Memory B cell (primary cell): ENCODE data around the gene BICC1.

Source experiments
- ATAC-seq: fragments of 150-1000 bp; cut with Tn5 transposase; 2 replicates; pipeline ENCODE4 v1.10.0; 2021; ENCODE audit warnings: low read depth, mild to moderate bottlenecking, moderate library complexity
- DNase-seq, 2 donors: peaks; one replicate each; pipeline ENCODE4 v3.0.0; 2022; ENCODE audit warnings: low spot score in 2 of 2
- H3K27ac Mint-ChIP-seq: one replicate; pipeline ENCODE4 v1.8.0; 2022; ENCODE audit warnings: mild to moderate bottlenecking, moderate library complexity, mixed read lengths
- H3K27me3 Mint-ChIP-seq: one replicate; pipeline ENCODE4 v1.8.0; 2022; ENCODE audit warnings: mixed read lengths
- H3K36me3 Mint-ChIP-seq: one replicate; pipeline ENCODE4 v1.8.0; 2022; ENCODE audit warnings: mild to moderate bottlenecking, mixed read lengths
- H3K4me1 Mint-ChIP-seq: one replicate; pipeline ENCODE4 v1.8.0; 2022; ENCODE audit warnings: mixed read lengths
- H3K4me3 Mint-ChIP-seq: one replicate; pipeline ENCODE4 v1.8.0; 2022; ENCODE audit warnings: mild to moderate bottlenecking, moderate library complexity, mixed read lengths
- H3K9me3 Mint-ChIP-seq: one replicate; pipeline ENCODE4 v1.8.0; 2022; ENCODE audit warnings: mixed read lengths

BICC1 gene, protein sequence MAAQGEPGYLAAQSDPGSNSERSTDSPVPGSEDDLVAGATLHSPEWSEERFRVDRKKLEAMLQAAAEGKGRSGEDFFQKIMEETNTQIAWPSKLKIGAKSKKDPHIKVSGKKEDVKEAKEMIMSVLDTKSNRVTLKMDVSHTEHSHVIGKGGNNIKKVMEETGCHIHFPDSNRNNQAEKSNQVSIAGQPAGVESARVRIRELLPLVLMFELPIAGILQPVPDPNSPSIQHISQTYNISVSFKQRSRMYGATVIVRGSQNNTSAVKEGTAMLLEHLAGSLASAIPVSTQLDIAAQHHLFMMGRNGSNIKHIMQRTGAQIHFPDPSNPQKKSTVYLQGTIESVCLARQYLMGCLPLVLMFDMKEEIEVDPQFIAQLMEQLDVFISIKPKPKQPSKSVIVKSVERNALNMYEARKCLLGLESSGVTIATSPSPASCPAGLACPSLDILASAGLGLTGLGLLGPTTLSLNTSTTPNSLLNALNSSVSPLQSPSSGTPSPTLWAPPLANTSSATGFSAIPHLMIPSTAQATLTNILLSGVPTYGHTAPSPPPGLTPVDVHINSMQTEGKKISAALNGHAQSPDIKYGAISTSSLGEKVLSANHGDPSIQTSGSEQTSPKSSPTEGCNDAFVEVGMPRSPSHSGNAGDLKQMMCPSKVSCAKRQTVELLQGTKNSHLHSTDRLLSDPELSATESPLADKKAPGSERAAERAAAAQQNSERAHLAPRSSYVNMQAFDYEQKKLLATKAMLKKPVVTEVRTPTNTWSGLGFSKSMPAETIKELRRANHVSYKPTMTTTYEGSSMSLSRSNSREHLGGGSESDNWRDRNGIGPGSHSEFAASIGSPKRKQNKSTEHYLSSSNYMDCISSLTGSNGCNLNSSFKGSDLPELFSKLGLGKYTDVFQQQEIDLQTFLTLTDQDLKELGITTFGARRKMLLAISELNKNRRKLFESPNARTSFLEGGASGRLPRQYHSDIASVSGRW

GRCh38 chr10:58512491-58513187 is at the start of gene BICC1:
TSS of gene BICC1 (plus strand) at chr10:58512872. CDS start at chr10:58513144, 272 bp downstream.
- H3K9me3 Mint-ChIP-seq: no peaks in the 10 kb centered on the region
- peak; percentile 32 for ATAC-seq
- peak in 1 of 2 donors; percentile 10 for DNase-seq
- H3K36me3 Mint-ChIP-seq: peaks cover 2% of the 10 kb centered on the region
- H3K4me1 Mint-ChIP-seq: peaks cover 7% of the 10 kb centered on the region
- no peak within 1 kb of the TSS for H3K27ac Mint-ChIP-seq
- H3K27me3 Mint-ChIP-seq: peaks cover 6% of the 10 kb centered on the region
- peak within 1 kb of the TSS; percentile 75 for H3K4me3 Mint-ChIP-seq

GRCh38 chr10:58464956-58465355 is 47.7 kb upstream of the BICC1 start:
- peaks cover 2% of the 10 kb centered on the region for H3K27me3 Mint-ChIP-seq
- no peak overlapping the region for H3K27ac Mint-ChIP-seq
- no peaks in the 10 kb centered on the region for H3K4me1 Mint-ChIP-seq
- no peaks in the 10 kb centered on the region for H3K36me3 Mint-ChIP-seq
- DNase-seq: no peak
- no peak overlapping the region for H3K4me3 Mint-ChIP-seq
- H3K9me3 Mint-ChIP-seq: peaks cover 3% of the 10 kb centered on the region
- no peak for ATAC-seq

DNA sequence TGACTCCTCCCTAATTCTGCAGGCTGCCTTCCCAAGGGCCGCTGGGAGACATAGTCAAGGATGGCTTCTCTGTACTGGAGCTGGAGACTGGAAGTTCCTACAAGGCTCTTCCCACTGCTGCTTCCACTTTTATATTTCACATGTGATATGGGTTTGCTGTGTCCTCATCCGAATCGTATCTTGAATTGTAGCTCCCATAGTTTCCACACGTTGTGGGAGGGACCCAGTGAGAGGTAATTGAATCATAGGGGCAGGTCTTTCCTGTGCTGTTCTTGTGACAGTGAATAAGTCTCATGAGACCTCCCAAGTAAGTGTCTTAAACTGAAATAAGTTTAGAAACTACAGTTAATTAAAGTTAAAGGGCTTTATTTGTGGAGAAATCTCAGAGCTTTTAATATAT is 47.0 kb upstream of the BICC1 start:
- Mint-ChIP-seq H3K4me1 (no peaks in the 10 kb centered on the region), H3K4me3 (no peak overlapping the region), H3K36me3 (no peaks in the 10 kb centered on the region), H3K27ac (no peak overlapping the region), H3K9me3 (peaks cover 3% of the 10 kb centered on the region), H3K27me3 (peaks cover 2% of the 10 kb centered on the region)
- DNase-seq (no peak), ATAC-seq (no peak)

DNA sequence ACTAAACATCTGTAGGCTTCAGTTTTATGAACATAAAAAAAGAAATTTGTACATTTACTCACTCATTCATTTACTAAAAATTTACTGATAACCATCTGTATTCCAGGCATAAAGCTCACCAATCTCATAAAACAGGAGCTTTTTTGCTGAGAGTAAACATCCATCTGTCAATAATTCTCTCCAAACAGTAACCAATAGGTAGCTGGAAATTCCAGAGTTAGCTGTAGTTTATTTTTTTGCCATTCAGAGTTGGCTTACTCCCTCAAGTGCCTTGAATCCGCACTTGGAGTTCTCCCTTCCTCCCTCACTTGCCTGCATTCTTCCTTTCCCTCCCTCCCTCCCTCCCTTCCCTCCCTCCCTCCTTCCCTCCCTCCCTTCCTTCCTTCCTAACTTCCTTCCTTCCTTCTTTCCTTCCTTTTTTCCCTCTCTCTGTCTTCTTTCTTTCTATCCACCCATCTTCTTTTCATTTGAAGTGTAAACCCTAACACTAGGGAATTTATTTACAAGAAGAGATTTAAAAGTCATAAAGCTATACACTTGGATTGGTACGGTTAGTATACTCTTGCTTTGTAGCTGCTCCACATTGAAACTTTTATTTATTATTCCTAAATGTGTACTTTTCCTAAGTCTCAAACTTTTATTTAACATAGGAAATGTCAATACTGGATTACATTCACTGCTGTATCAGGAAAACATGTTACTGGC is 44.6 kb upstream of the BICC1 start:
- no peaks in the 10 kb centered on the region for H3K9me3 Mint-ChIP-seq
- H3K36me3 Mint-ChIP-seq: no peaks in the 10 kb centered on the region
- H3K4me3 Mint-ChIP-seq: no peak overlapping the region
- H3K27ac Mint-ChIP-seq: no peak overlapping the region
- DNase-seq (no peak), ATAC-seq (no peak)
- H3K27me3 Mint-ChIP-seq: peaks cover 2% of the 10 kb centered on the region
- no peaks in the 10 kb centered on the region for H3K4me1 Mint-ChIP-seq

GRCh38 chr10:58473976-58474375 is 38.7 kb upstream of the BICC1 start:
- DNase-seq: no peak
- no peaks in the 10 kb centered on the region for H3K36me3 Mint-ChIP-seq
- H3K4me1 Mint-ChIP-seq: no peaks in the 10 kb centered on the region
- peaks cover 4% of the 10 kb centered on the region for H3K27me3 Mint-ChIP-seq
- no peak for ATAC-seq
- H3K27ac Mint-ChIP-seq: no peak overlapping the region
- H3K4me3 Mint-ChIP-seq: no peak overlapping the region
- H3K9me3 Mint-ChIP-seq: no peaks in the 10 kb centered on the region

DNA sequence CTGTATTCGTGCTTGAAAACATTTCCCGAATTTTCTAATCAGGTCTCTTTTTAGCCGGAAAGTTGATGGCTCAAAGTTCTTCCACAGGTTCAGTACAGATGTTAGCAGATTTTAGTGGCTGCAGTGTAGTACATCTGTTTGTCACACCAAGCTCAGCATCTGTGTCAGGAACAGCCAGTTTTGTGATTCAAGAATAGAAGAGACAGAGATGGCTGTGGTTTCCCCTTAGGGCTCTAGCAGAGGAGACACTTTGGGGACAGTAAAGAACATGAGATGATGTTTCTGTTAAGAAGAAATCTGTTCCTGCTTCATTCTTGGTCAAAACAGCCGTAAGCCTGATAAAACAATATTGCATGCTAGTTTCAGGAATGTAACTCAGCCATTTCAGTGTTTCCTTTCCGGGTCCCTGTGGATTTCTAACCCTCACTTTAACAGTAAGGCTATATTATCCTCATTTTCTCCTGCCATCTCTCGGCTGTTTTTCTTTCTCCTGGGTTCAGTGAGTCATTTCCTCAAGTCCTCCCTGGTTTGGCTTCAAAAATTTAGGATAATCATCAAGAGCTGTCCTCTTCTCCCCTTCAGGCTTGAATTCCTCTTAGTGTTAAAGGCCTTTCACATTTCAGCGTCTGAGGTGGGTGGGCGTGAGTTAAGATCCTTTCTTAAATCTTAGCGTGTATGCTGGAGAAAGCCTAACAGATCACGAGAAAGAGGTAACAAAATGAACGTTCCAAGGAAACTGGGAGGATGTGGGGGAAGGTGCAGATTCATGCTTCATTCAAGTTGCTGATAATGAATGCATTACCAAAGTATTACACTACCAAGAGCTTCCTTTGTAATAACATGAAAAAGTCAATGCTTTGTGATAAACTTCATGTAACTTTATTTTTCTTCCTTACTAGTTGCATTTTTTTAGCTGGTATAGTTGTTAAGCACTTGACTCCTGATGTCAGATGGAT is 37.1 kb upstream of the BICC1 start:
- Mint-ChIP-seq H3K4me3 (no peak overlapping the region), H3K36me3 (no peaks in the 10 kb centered on the region), H3K9me3 (no peaks in the 10 kb centered on the region), H3K27ac (no peak overlapping the region), H3K4me1 (no peaks in the 10 kb centered on the region), H3K27me3 (peaks cover 8% of the 10 kb centered on the region)
- DNase-seq (no peak), ATAC-seq (no peak)

- no peak overlapping the region for H3K4me3 Mint-ChIP-seq
- H3K27ac Mint-ChIP-seq: no peak overlapping the region
- ATAC-seq (no peak), DNase-seq (no peak)
- H3K36me3 Mint-ChIP-seq: no peaks in the 10 kb centered on the region
- peaks cover 11% of the 10 kb centered on the region for H3K27me3 Mint-ChIP-seq
- H3K9me3 Mint-ChIP-seq: no peaks in the 10 kb centered on the region
- no peaks in the 10 kb centered on the region for H3K4me1 Mint-ChIP-seq
Measured at GRCh38 chr10:58477122-58477521, 35.5 kb upstream of the BICC1 start.

DNA sequence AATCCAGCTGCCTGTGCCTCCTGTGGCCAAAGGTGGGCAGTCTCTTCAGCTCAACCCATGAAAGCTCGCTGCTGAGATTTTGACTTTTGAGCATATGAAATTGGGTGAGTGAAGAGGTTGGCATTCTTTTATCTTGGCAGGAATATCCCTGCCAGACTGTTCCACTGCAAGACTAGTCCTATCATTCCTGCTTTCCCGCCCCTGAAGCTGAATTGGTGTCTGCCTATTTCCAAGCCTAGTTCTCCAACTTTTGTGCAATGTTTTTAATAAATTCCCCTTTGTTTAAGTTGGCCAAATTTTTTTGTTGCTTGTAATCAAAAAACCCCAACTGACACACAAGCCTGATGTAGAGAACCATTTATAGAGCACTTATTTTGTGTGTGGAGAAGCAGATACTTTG is 34.8 kb upstream of the BICC1 start:
- H3K27ac Mint-ChIP-seq: no peak overlapping the region
- H3K4me3 Mint-ChIP-seq: no peak overlapping the region
- no peaks in the 10 kb centered on the region for H3K36me3 Mint-ChIP-seq
- H3K27me3 Mint-ChIP-seq: peaks cover 11% of the 10 kb centered on the region
- ATAC-seq (no peak), DNase-seq (no peak)
- H3K9me3 Mint-ChIP-seq: no peaks in the 10 kb centered on the region
- H3K4me1 Mint-ChIP-seq: no peaks in the 10 kb centered on the region

- DNase-seq (no peak), ATAC-seq (no peak)
- peaks cover 13% of the 10 kb centered on the region for H3K27me3 Mint-ChIP-seq
- H3K36me3 Mint-ChIP-seq: no peaks in the 10 kb centered on the region
- no peaks in the 10 kb centered on the region for H3K4me1 Mint-ChIP-seq
- no peak overlapping the region for H3K27ac Mint-ChIP-seq
- no peaks in the 10 kb centered on the region for H3K9me3 Mint-ChIP-seq
- H3K4me3 Mint-ChIP-seq: no peak overlapping the region
Measured at GRCh38 chr10:58479045-58479444, 33.6 kb upstream of the BICC1 start.

- H3K4me3 Mint-ChIP-seq: no peak overlapping the region
- no peak overlapping the region for H3K27ac Mint-ChIP-seq
- peaks cover 13% of the 10 kb centered on the region for H3K27me3 Mint-ChIP-seq
- H3K9me3 Mint-ChIP-seq: no peaks in the 10 kb centered on the region
- H3K36me3 Mint-ChIP-seq: no peaks in the 10 kb centered on the region
- no peaks in the 10 kb centered on the region for H3K4me1 Mint-ChIP-seq
- DNase-seq (no peak), ATAC-seq (no peak)
Measured at GRCh38 chr10:58480321-58480720, 32.4 kb upstream of the BICC1 start.

GRCh38 chr10:58481569-58482109 is 31.0 kb upstream of the BICC1 start:
- H3K4me1 Mint-ChIP-seq: no peaks in the 10 kb centered on the region
- H3K9me3 Mint-ChIP-seq: no peaks in the 10 kb centered on the region
- DNase-seq: no peak
- ATAC-seq: no peak
- H3K27ac Mint-ChIP-seq: no peak overlapping the region
- H3K27me3 Mint-ChIP-seq: peaks cover 11% of the 10 kb centered on the region
- no peak overlapping the region for H3K4me3 Mint-ChIP-seq
- no peaks in the 10 kb centered on the region for H3K36me3 Mint-ChIP-seq

DNA sequence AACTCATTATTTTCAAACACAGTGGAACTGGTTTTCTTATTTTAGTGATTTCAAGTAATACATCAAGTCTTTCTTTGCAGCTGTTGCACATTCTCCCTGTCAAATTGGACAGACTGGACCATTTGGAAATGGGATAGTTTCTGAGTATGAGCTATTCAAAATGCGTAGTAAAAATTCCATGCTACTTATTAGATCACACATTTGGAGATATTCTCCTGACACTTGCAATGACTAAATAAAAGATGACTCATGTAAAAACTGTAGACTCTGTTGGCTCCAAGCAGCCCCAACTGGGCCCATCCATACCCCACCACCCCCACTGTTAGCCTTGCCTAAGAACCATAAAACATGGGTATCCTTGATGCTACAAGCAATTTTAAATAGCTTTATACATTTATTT is 25.9 kb upstream of the BICC1 start:
- Mint-ChIP-seq H3K4me3 (no peak overlapping the region), H3K27ac (no peak overlapping the region)

More for the DNA sequence above, 25.9 kb upstream of the BICC1 start:
- Mint-ChIP-seq H3K9me3 (no peaks in the 10 kb centered on the region), H3K27me3 (peaks cover 7% of the 10 kb centered on the region), H3K4me1 (no peaks in the 10 kb centered on the region), H3K36me3 (no peaks in the 10 kb centered on the region)
- DNase-seq: no peak
- no peak for ATAC-seq
